Measurements from ENCODE around the gene GCH1.

The GCH1 gene

DNA sequence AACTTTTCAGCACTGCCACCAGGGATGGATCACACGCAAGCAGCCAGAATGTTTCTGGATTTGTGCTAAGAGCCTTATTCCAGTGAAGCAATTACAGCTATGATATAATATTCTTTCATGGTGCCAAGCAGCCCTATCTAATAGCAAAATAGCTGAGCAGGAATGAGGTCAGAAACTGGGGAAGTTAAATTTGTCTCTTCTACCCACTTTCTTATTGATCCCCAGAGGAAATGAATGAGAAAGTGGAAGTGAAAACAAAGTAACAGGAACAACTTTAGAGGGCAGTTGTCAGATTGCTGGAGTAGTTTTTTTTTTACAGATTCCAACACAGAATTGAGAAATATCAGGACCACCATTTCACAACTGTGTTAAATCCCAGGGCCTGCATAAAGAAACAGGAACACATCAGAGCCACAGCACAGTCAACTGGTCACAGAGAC is 44.8 kb downstream of the GCH1 start:
- no peak for DNase-seq

DNA sequence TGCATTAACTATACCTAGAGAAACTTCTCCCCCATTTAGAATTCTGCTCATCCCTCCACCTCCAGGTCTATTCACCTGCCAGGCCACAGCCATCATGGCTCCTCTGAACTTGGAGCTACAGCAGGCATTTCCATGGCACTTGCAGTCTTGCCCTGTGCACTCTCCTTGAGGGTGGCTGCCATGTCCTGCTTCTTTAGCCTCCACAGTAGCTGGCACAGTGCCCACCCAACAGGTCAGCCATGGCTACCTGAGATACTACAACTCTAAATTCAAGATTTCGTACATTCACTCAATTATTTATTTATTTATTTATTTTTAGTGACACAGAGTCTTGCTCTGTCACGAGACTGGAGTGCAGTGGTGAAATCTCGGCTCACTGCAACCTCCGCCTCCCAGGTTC is 46.5 kb downstream of the GCH1 start:
- DNase-seq = no peak

DNA sequence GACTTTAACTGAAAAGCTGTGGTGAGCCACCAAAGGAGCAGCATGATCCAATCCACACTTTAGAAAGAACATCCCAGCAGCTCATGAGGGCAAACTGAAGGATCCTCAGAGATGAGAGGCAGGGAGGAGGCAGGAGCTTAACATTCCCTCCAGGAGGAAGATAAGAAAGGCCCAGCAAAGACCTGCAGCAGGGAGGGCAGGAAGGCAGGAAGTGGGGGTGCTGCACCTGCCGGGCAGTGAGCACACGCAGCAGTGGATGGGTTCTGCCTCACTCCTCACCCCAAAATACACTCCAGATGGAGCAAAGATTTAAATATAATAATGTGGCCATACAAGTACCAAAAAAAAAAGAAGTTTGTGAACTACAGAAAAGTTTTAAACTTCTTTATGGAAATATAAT is 48.4 kb downstream of the GCH1 start:
- DNase-seq = no peak

DNA sequence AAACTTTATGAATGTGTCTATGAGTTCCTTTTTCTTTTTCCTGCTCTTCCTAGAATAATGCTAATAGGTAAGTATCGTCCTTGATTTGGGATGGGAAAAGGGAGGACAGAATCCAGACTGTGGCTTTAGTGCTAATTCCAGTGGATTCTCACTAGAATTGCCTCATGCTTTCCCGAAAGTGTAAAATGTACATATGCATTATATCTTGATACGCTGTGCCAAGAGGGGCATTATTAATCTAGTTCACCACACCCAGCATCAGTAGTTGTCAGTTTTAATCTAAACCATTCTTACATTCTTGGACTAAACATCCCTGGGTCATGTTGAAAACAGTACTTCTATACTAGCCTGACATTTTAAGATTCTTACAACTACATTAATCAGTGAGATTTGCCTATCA is 49.3 kb downstream of the GCH1 start:
- no peak for DNase-seq

DNA sequence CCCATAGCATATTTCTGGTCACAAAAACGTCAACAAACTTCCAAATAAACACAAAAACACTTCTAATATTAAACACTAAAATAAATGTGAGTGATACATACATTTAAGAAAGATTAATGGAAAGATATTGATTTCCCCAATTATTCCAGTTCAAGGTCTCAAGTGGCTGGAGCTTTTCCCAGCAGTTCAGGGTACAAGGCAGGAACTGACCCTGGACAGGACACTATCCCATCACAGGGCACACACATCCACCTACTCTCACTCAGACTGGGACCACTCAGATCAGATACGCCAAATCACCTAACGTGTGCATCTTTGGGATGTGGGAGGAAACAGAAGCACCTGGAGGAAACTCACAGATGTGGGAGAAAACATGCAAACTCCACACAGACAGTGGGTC is 50.4 kb downstream of the GCH1 start:
- DNase-seq = no peak

GRCh38 chr14:54848910-54849309 is 53.7 kb downstream of the GCH1 start:
- no peak for DNase-seq

DNA sequence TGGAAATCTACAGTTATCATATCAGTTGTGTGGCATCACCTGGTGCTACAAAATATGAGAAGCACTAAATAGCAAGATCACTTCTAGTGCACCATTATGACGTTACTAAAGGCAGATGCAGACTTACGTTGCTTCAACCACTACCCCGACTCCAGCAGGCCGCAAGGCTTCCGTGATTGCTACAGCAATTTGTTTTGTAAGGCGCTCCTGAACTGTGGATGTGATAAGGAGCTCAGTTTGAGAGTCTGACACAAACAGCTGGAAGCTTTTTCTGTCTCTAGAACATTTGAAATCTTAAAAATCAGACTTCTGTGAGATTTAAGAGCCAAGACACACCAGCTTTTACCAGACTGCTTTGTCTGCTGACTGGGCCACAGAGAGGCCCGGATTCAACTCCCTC is 57.0 kb downstream of the GCH1 start:
- no peak for DNase-seq

- no peak for DNase-seq
Measured at GRCh38 chr14:54844479-54844878, 58.1 kb downstream of the GCH1 start.

- DNase-seq = no peak
Measured at GRCh38 chr14:54840798-54841197, 61.8 kb downstream of the GCH1 start.

- no peak for DNase-seq
Measured at GRCh38 chr14:54840336-54840735, 62.3 kb downstream of the GCH1 start.

GRCh38 chr14:54839701-54840119 is 62.9 kb downstream of the GCH1 start:
- no peak for DNase-seq

- no peak for DNase-seq
Measured at GRCh38 chr14:54838931-54839512, 63.6 kb downstream of the GCH1 start.

GRCh38 chr14:54837508-54838149 is 65.0 kb downstream of the GCH1 start:
- DNase-seq = no peak

DNA sequence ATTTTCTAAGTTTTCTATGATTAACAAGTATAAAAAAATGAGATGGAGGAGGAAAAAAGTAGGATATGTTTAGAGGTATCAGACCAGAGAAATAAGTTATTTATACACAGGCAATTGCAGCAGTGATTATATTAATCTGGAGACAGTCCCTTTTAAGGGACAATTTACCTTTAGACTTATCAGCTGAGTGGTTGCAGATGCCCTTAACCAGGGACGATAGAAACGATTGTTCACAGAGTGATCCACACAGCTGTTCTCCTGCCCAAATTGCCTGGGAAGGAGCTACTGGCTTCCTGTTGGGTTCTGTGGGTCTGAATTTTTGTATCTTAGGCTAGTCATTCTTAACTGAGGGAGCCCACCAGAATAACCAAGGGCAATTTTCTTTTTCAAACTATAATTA is 66.4 kb downstream of the GCH1 start:
- DNase-seq = no peak

DNA sequence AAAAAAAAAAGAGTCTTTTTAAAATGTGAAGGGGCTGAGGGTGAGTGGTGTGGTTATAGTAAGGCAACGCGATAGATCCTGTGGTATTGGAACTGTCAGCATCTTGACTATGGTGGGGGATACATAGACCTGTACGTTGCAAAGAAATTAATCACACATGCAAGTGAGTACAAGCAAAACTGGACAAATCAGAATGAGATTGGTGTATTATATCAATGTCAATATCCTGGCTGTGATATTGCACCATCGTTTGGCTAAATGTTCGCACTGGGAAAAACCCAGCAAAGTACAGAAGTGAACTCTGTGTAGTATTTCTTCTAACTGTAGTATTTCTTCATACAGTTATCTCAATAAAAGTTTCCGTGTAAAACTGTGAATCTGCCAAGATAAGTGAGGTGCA is 67.9 kb downstream of the GCH1 start:
- DNase-seq = no peak

GRCh38 chr14:54834081-54834480 is 68.5 kb downstream of the GCH1 start:
- DNase-seq = no peak

DNA sequence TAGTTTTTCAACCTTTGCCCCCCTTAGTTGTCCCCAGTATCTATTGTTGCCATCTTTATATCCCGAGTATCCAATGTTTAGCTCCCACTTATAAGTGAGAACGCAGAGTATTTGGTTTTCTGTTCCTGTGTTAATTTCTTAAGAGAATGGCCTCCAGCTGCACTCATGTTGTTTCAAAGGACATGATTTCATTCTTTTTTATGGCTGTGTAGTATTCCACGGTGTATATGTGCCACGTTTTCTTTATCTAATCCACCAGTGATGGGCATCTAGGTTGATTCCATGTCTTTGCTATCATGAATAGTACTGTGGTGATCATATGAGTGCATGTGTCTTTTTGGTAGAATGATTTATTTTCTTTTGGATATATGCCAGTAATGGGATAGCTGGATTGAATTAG is 72.0 kb downstream of the GCH1 start:
- DNase-seq = no peak

GRCh38 chr14:54829486-54830224 is 73.0 kb downstream of the GCH1 start:
- no peak for DNase-seq

DNA sequence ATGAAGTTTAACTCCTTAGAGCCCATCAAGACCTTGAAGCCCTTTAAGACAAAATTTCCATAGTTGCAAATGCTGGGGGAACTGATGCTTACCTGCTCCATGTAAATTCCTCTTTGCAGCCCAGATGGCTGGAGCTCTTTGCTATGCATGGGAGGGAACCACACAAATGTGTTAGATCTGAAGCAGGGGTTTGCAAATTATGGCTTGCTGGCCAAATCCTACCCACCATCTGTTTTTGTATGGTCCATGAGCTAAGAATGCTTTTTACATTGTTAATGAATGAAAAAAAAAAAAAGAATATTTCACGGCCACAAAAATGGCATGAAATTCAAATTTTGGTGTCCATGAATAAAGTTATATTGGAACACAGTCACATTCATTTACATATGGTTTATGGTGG is 74.6 kb downstream of the GCH1 start:
- DNase-seq = no peak

DNA sequence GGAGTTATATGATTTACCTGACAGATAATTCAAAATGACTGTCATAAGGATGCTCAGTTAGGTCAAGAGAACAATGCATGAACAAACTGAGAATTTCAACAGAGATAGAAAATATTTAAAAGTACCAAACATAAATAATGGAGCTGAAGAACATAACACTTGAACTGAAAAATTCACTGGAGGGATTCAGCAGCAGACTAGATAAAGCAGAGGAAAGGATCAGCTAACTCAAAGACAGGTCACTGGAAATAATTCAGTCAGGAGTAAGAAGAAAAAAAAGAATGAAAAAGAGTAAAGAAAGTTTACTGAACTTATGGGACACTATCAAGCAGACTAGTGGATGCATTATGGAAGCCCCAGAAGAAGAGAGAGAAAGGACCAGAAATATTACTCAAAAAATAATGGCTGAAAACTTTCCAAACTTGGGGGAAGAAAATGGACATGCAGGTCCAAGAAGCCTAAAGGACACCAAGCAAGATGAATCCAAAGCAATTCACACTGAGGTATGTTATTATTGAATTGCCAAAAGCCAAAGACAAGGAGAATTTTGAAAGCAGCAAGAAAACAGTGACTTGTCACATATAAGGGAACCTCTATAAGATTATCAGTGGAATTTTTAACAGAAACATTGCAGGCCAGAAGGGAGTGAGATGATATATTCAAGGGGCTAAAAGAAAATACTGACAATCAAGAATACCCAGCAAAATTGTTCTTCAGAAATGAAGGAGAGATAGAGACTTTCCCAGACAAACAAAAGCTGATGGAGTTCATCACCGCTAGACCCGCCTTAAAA is 78.7 kb downstream of the GCH1 start:
- DNase-seq = no peak

DNA sequence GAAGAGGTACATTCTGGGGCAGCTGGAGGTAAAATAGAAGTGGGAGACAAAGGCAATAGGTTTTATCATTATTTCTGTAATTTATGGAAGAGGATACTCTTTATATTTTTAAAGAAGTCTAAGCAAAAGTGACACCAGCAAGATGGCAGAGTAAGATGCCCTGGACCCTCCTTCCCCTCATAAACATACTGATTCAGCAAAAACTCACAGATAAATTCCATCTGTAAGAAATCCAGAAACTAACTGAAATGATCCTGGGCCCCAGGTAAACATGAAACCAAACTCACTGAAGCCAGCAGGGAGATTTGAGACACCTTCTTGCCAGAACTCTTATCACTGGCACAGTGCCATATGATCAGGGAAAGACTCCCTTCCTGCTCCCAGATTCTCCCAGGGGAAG is 79.9 kb downstream of the GCH1 start:
- no peak for DNase-seq

- DNase-seq = no peak
Measured at GRCh38 chr14:54818201-54819133, 84.2 kb downstream of the GCH1 start.

Data from bone marrow (tissue), 2 donors.